Measurements from ENCODE around the gene ARFGEF2. TPM values are rescaled to one million over a fixed set of nuclear protein-coding genes. Genes with fewer than 3 reads are reported as not detected.

Gene ARFGEF2
- total and polyA plus RNA-seq, 2 experiments from 2014 or later = 10.9 to 48.0 TPM

GRCh38 chr20:48903705-48904104 is 17.8 kb upstream of the ARFGEF2 start:
- TF ChIP-seq EZH2 (IDR thresholded peaks at IDR 0.05; ENCODE audit: borderline replicate concordance) (no peak), CTCF (IDR thresholded peaks at IDR 0.05; ENCODE audit: poor library complexity) (no peak), EZH2phosphoT487 (IDR thresholded peaks at IDR 0.05; ENCODE audit: low read depth, severe bottlenecking, unreplicated experiment) (no peak)
- DNase-seq (ENCODE audit: low spot score) = no peak
- H3K4me1 ChIP-seq (ENCODE audit: insufficient read depth) = no peaks in the 10 kb centered on the region
- H3K9me3 ChIP-seq (ENCODE audit: low read depth) = no peaks in the 10 kb centered on the region
- no peak overlapping the region for H3K27ac ChIP-seq
- H4K20me1 ChIP-seq (ENCODE audit: insufficient read depth, poor library complexity, severe bottlenecking) = no peaks in the 10 kb centered on the region
- H3K36me3 ChIP-seq (replicated peaks; ENCODE audit: insufficient read depth, low read depth) = no peaks in the 10 kb centered on the region
- no peaks in the 10 kb centered on the region for H3K27me3 ChIP-seq
- H2AFZ ChIP-seq = no peak overlapping the region
- no peak overlapping the region for H3K4me3 ChIP-seq
- no peaks in the 10 kb centered on the region for H3K9me2 ChIP-seq (replicated peaks; ENCODE audit: insufficient read depth)
- H3K4me2 ChIP-seq = no peak overlapping the region
- 96% methylated on average over 10 of the region's 10 CpGs for WGBS (ENCODE audit: low lambda C conversion rate, missing lambda C conversion rate)
- H3K79me2 ChIP-seq = no peaks in the 10 kb centered on the region

GRCh38 chr20:48904566-48905296 is 16.8 kb upstream of the ARFGEF2 start:
- Histone ChIP-seq H4K20me1 (ENCODE audit: insufficient read depth, poor library complexity, severe bottlenecking) (no peaks in the 10 kb centered on the region), H3K4me1 (ENCODE audit: insufficient read depth) (no peaks in the 10 kb centered on the region), H3K9me3 (ENCODE audit: low read depth) (no peaks in the 10 kb centered on the region), H3K27me3 (no peaks in the 10 kb centered on the region), H3K9me2 (replicated peaks; ENCODE audit: insufficient read depth) (no peaks in the 10 kb centered on the region), H3K4me2 (no peak overlapping the region), H3K4me3 (no peak overlapping the region), H3K27ac (no peak overlapping the region), H2AFZ (no peak overlapping the region), H3K79me2 (no peaks in the 10 kb centered on the region), H3K36me3 (replicated peaks; ENCODE audit: insufficient read depth, low read depth) (no peaks in the 10 kb centered on the region)
- peak; percentile 78 for DNase-seq (ENCODE audit: low spot score)
- TF ChIP-seq EZH2 (IDR thresholded peaks at IDR 0.05; ENCODE audit: borderline replicate concordance) (no peak), CTCF (IDR thresholded peaks at IDR 0.05; ENCODE audit: poor library complexity) (peak; percentile 83), EZH2phosphoT487 (IDR thresholded peaks at IDR 0.05; ENCODE audit: low read depth, severe bottlenecking, unreplicated experiment) (no peak)
- WGBS (ENCODE audit: low lambda C conversion rate, missing lambda C conversion rate) = 17% methylated on average over 9 of the region's 11 CpGs

- Histone ChIP-seq H3K9me3 (ENCODE audit: low read depth) (no peaks in the 10 kb centered on the region), H2AFZ (no peak overlapping the region), H3K9me2 (replicated peaks; ENCODE audit: insufficient read depth) (no peaks in the 10 kb centered on the region), H3K27ac (no peak overlapping the region), H3K36me3 (replicated peaks; ENCODE audit: insufficient read depth, low read depth) (no peaks in the 10 kb centered on the region), H3K4me1 (ENCODE audit: insufficient read depth) (no peaks in the 10 kb centered on the region), H3K4me3 (no peak overlapping the region), H3K4me2 (no peak overlapping the region), H4K20me1 (ENCODE audit: insufficient read depth, poor library complexity, severe bottlenecking) (no peaks in the 10 kb centered on the region), H3K27me3 (no peaks in the 10 kb centered on the region), H3K79me2 (no peaks in the 10 kb centered on the region)
- no peak for DNase-seq (ENCODE audit: low spot score)
- 67% methylated on average over 5 of the region's 5 CpGs for WGBS (ENCODE audit: low lambda C conversion rate, missing lambda C conversion rate)
- TF ChIP-seq CTCF (IDR thresholded peaks at IDR 0.05; ENCODE audit: poor library complexity) (no peak), EZH2phosphoT487 (IDR thresholded peaks at IDR 0.05; ENCODE audit: low read depth, severe bottlenecking, unreplicated experiment) (no peak), EZH2 (IDR thresholded peaks at IDR 0.05; ENCODE audit: borderline replicate concordance) (no peak)
These were observed 16.2 kb upstream of the ARFGEF2 start for GRCh38 chr20:48905297-48905647.
